Fibroblast of pulmonary artery (primary cell): Measurements from ENCODE around the gene AIFM1.

Experiments used
- DNase-seq: peaks from one replicate; pipeline ENCODE4 v3.0.0-alpha.2; 2010; ENCODE audit warnings: low read depth
- H3K4me3 ChIP-seq: replicated peaks from 2 replicates; pipeline ENCODE4 v1.5.1; 2011; ENCODE audit warnings: low read depth, mild to moderate bottlenecking, control low read depth, low read length, moderate library complexity
- TF ChIP-seq, protein P1 (sequence below): IDR thresholded peaks from 2 replicates; pipeline ENCODE4 v1.5.1; 2011; ENCODE audit warnings: mild to moderate bottlenecking, control low read depth, low read length, inconsistent platforms; ENCODE audit errors: missing control alignments

The AIFM1 gene

DNA sequence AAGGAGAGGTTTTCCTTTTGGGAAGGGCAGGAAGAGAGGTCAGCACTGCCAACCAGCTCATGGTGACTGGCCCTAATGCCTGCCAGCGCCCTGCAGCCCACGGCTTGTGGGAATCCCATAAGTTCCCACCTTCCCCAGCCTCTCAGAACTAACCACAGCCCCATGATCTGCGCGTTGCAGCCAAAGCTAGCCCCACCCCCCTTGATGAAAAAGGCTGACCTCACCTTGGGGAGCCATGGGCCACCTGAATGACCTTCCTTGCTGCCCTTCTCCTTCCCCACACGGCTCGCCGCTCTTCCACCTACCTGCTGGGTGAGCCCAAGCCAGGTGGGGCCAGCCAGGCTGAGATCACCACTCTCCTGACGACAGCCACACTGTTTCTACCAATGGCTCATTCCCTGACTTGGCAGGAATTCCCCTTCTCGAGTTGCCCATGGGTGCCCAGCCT lies 51.5 kb downstream of the AIFM1 start:
- no peak for DNase-seq
- TF ChIP-seq, protein P1, sequence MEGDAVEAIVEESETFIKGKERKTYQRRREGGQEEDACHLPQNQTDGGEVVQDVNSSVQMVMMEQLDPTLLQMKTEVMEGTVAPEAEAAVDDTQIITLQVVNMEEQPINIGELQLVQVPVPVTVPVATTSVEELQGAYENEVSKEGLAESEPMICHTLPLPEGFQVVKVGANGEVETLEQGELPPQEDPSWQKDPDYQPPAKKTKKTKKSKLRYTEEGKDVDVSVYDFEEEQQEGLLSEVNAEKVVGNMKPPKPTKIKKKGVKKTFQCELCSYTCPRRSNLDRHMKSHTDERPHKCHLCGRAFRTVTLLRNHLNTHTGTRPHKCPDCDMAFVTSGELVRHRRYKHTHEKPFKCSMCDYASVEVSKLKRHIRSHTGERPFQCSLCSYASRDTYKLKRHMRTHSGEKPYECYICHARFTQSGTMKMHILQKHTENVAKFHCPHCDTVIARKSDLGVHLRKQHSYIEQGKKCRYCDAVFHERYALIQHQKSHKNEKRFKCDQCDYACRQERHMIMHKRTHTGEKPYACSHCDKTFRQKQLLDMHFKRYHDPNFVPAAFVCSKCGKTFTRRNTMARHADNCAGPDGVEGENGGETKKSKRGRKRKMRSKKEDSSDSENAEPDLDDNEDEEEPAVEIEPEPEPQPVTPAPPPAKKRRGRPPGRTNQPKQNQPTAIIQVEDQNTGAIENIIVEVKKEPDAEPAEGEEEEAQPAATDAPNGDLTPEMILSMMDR = no peak
- H3K4me3 ChIP-seq = no peak overlapping the region

DNA sequence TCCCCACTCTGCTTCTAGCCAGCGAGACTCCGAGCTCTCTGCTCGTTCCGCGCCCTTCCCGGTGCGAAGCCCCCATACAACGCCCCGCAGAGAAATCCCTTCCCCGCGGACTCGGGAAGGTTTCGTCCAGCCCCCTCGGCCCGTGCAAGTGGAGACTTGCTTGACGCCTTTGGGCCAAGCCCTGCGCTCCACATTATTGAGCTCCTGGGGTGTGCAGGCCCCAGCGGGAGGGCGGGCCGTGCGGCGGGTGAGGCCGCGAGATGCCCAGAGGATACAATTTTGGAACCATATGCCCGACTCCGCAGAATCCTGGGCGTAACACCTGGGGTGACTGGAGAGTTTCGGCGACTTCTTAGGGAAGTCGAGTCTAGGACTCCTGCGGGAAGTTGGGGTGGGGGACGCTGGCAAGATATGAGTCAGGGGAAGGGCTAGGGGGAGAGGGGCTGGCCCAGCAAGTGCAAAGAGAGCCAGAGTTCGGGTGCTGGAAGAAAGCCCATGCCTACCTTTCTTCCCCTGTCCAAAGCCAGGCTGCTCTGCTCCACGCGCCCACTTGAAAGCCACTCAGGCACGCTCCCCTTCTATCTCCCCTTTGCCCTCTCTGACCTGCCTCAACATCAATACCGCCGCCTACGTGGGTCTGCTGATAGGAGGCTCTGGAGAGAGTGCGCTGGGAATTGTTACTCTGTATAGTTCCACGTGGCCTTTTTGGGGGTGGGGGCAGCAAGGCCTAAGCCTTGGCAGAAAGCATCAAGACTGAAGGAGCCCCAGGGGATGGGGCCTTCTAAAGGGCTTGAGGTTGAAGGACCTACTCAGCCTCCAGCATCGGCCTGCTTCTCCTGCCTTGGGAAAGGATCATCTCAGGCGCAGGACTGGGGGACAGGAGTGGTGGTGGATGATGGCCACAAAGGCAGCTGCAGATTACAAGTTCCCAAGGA lies 54.2 kb downstream of the AIFM1 start:
- TF ChIP-seq, protein P1 = no peak
- no peak for DNase-seq

DNA sequence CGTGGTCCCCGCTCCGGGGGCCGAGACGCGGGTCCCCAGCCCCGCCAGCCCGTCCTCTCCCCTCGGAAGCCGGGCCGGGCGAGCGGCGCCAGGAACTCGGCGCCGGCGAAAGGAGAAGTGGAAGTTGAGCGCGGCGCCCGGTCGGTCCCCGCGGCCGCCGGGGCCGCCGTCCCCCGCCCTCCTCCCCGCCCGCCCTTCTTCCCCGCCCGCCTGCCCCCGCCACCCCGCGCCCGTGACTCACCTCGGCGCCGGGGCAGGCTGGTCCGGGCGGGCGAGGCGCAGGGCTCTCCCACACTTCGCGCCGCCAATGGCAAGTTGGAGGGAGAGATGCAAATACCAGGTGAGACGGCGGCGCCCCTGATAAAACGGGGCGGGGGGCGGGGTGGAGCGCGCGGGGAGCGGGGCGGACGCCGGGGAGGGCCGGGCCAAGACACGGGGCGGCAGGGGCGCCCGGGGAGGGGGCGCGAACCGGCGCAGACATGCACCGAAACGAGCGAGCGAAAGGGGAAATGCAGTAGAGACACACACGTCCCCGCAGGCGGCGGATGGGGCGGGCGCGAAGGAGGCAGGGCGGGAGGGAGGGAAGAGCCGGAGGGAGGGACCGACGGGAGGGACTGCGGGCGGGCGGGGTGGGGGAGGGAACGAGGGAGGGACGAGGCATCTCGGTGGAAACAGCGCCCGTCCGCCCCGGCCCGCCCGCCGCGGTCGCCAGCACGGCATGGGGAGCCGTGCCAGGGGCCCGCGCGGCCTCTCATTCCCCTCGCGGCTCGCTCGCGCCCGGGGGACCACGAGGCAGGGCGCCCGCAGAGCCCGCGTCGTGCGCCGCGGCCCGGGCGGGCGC lies 55.0 kb downstream of the AIFM1 start, which contains the start of gene ELF4:
TSS of gene ELF4 (minus strand) at position 119 of the 841 bp plus-strand sequence. CDS start 29,167 bp downstream, outside the sequence.
- DNase-seq = peak; percentile 59
- TF ChIP-seq, protein P1 = no peak
- H3K4me3 ChIP-seq = peak within 1 kb of the TSS; percentile 60

More for the DNA sequence above, 54.2 kb downstream of the AIFM1 start:
- H3K4me3 ChIP-seq = peak overlapping the region; percentile 22

DNA sequence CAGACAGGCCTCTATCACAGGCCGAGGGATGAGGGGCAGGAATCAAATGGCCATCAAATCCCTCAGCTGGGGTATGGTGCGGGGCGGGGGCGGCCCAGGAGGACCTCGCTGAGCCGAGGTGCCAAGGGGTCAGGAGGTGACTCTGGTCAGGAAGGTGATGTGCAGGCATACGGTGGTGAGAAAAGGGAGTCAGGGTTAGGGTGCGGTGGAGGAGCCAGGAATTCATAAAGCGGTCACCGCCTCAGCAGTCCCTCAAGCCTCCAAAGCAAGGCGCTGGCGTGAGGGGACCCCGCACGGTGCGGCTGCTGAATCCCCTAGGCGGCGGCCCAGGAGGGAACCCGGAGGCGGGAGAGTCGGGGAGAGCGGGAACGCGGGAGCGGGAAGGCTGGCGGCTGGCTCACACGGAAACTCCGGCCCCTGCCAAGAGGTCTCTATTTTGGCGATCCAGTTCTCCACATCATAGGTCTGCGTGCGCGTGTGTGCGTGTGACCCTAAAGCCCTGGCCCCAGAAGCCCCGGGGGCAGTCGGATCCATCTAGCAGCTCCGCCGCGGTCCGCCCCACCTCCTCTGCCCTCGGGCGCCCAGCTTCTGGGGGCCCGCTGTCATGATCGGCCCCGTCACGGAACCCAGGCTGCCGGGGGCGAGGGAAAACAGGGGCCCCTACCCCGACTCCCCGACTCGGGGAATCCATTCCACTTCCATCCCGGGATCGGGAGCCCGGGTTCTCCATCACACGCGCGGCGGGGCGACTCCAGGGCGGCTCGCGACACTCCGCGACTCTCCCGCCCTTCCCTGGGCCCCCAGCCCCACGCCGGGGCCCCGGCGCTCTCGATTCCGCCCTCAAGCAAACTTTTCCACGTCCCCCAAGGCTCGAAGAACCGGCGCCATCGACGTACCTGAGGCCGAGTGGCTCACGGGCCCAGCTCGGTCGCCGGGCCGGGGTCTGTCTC lies 55.9 kb downstream of the AIFM1 start:
- H3K4me3 ChIP-seq = peak overlapping the region; percentile 60
- TF ChIP-seq, protein P1 = no peak
- DNase-seq = no peak

DNA sequence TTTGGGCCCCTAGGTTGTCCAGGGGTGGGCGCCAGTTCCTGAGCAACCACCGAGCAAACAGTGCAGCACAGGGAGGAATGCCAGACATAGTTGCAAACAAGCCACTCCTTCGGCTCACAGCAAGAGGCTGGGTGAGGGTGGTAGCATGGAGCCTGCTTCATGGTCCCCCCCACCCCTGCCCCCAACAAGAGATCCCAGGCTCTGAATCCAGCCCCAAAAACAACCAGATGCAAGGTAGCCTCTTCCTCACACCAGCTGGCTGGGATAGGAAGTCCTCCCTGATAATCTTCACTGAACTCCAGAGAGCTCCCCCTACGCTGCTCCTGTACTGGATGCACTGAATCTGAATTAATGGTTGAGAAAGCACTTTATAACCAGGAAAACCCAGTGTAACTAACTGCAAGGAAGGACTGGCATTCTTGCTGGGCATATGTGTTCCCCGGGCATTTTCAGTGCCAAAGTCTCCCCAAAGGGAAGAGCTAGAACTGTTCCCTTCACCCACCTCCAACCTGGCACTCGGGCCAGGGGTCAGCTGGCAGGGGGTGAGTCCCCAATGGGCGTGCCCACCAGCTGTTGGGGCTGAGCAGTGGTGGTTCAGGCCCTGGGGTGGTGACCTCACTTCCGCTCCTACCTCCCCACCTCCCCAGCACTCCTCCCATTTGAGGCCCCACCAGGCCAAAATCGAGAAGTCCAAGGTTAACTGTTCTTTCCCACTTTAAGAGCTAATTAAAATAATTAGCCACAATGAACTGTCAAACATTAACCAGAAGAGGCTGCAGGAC lies 56.8 kb downstream of the AIFM1 start:
- peak overlapping the region; percentile 60 for H3K4me3 ChIP-seq
- DNase-seq = no peak
- TF ChIP-seq, protein P1 = no peak

DNA sequence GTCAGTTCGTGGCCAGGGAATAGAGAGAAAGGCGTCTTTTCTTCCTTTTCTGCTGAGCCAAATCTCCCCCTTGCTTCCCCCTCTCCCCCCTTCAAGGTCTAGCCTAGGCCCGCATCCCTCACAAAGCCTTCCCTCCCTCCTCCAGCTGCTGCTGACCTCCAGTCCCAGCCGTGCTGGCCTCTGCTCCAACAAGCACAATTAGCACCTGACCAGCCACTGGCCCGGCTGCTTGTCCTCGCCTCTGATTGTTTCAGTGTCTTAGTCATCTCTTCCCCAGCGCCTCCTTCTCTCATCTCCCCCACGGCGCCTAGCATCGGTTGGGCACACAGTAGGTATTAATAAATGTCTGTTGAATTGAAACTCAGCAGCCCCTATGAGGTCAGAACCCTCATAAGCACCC lies 59.6 kb downstream of the AIFM1 start:
- DNase-seq = no peak
- TF ChIP-seq, protein P1 = no peak
- no peak overlapping the region for H3K4me3 ChIP-seq
